Stomach (tissue), 9 donors: ENCODE measurements around the gene DNALI1. TPM values are rescaled to one million over a fixed set of nuclear protein-coding genes. Genes with fewer than 3 reads are reported as not detected.
A peak's percentile ranks its signal among the peaks of the same experiment; 100 is the strongest.
"Not testable (repeated sequence)": the region's sequence is repeated elsewhere in the genome, so short reads cannot be mapped to it uniquely, and the experiment has no call there.

ENCODE experiments used
- DNase-seq, 2 donors: peaks; one replicate each; pipeline versions ENCODE4 v3.0.0 to v3.0.0-alpha.2; 2013 to 2019
- H3K27ac ChIP-seq, 5 donors: fragments of 200-600 bp in 4 of 5; sonication (generic) in 4 of 5; one replicate each; pipeline ENCODE4 v1.5.1; 2013 to 2019; ENCODE audit warnings: mild to moderate bottlenecking in 1 of 5, moderate library complexity in 1 of 5
- H3K27me3 ChIP-seq, 3 donors: fragments of 200-600 bp; sonication (generic); one replicate each; pipeline ENCODE4 v1.5.1; 2017 to 2019; ENCODE audit warnings: mixed run types in 1 of 3
- H3K36me3 ChIP-seq, 4 donors: fragments of 200-600 bp; sonication (generic); 1 replicate in 3 of 4; 2 replicates in 1 of 4; pipeline ENCODE4 v1.5.1; 2016 to 2019
- H3K4me1 ChIP-seq, 4 donors: fragments of 200-600 bp; sonication (generic); one replicate each; pipeline ENCODE4 v1.5.1; 2016 to 2019
- H3K4me3 ChIP-seq, 4 donors: fragments of 200-600 bp; sonication (generic) in 3 of 4; one replicate each; pipeline ENCODE4 v1.5.1; 2016 to 2019; ENCODE audit warnings: mild to moderate bottlenecking in 1 of 4
- H3K9me3 ChIP-seq, 4 donors: fragments of 200-600 bp; sonication (generic); one replicate each; pipeline ENCODE4 v1.5.1; 2016 to 2019
- EP300 ChIP-seq: sonication (generic); formaldehyde crosslinking; IDR thresholded peaks from one replicate; pipeline ENCODE4 v1.6.1; 2017; ENCODE audit warnings: antibody characterized with exemption
- POLR2A ChIP-seq, 4 donors: fragments of 450-650 bp; IDR thresholded peaks; one replicate each; pipeline ENCODE4 v1.6.1; 2016; ENCODE audit warnings: antibody characterized with exemption in 4 of 4, control low read depth in 2 of 4, mild to moderate bottlenecking in 1 of 4, moderate library complexity in 1 of 4
- POLR2AphosphoS5 ChIP-seq, 3 donors: sonication (generic); formaldehyde crosslinking; IDR thresholded peaks; one replicate each; pipeline ENCODE4 v1.6.1; 2016; ENCODE audit warnings: antibody characterized with exemption in 3 of 3
- WGBS, 5 donors: extraction: QIAGEN DNeasy Blood & Tissue Kit in 3 of 5; methylation state at CpG; one replicate each; pipeline versions ENCODE4 v1.1.5 to v1.1.7; 2013 to 2018; 5-methylcytosine and 5-hydroxymethylcytosine counted together
- intact Hi-C: fragments of 100-400 bp; cut with DNase I; formaldehyde crosslinking; loops from one replicate; pipeline ENCODE4 v1.15.1; 2023; ENCODE audit warnings: low total_unique reads
- polyA plus RNA-seq, 3 donors: library from polyadenylated mRNA; stranded (reverse); fragments of 200-250 nt; gene quantifications; one replicate each; pipeline ENCODE4 v1.2.3, GENCODE V29; 2013
- total RNA-seq, 5 donors: library from RNA; depleted of rRNA; stranded (reverse); fragments of >200 nt; gene quantifications; one replicate each; pipeline versions ENCODE4 v1.1.0 to v1.2.3, GENCODE V29; 2014 to 2016
- TF ChIP-seq, protein P1 (sequence below), 7 experiments: fragments of 450-650 bp in 4 of 7; fragments of 200-600 bp in 3 of 7; sonication (generic) in 3 of 7; IDR thresholded peaks; one replicate each; pipeline ENCODE4 v1.5.1; 2016 to 2019; ENCODE audit warnings: antibody characterized with exemption in 7 of 7, control low read depth in 2 of 7, mild to moderate bottlenecking in 1 of 7
- donor health status: healthy with polysubstance abuse.
- donor health status: Bipolar disorder and iron deficiency.
- donor health status: healthy.

The DNALI1 gene
- total and polyA plus RNA-seq, 8 donors, result 2.9 to 30.6 (median 15.4) TPM; not detected in 1

- Histone ChIP-seq H3K4me1 (peaks cover 7 to 26% (median 15%) of the 10 kb centered on the region in 4 donors), H3K36me3 (peaks cover 27 to 74% (median 71%) of the 10 kb centered on the region in 4 donors), H3K9me3 (no peaks in the 10 kb centered on the region), H3K27ac (peak overlapping the region in 2 of 5 donors; percentile 23 to 59), H3K27me3 (no peaks in the 10 kb centered on the region), H3K4me3 (no peak overlapping the region)
- intact Hi-C loops, result no loop called here
- no peak for TF ChIP-seq EP300
- DNase-seq, result peak in 1 of 2 donors; percentile 43
- WGBS, 5 donors, result 56 to 75% (median 63%) methylated on average over 2 of the region's 2 CpGs
These were observed 19.4 kb upstream of the DNALI1 start for GRCh38 chr1:37537378-37537777.

DNA sequence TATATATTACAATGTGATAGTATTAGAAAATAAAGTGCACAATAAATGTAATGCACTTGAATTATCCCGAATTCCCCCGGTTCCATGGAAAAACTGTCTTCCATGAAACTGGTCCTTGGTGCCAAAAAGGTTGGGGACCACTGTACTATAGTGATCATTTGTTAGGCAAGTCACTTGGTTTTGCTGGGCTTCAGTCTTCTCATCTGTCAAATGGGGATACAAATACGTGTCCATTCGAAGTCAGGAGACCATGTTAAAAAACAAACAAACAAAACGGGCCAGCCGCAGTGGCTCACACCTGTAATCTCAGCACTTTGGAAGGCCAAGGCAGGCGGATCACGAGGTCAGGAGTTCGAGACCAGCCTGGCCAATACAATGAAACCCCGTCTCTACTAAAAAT lies 17.6 kb upstream of the DNALI1 start:
- H3K4me1 ChIP-seq, result peaks cover 2 to 18% (median 5%) of the 10 kb centered on the region in 4 donors
- 93 to 96% (median 94%) methylated on average over 10 of the region's 10 CpGs for WGBS, 5 donors
- H3K9me3 ChIP-seq, DNase-seq, intact Hi-C loops, H3K4me3 ChIP-seq, H3K27ac ChIP-seq, H3K27me3 ChIP-seq: not testable (repeated sequence)
- peaks cover 27 to 88% (median 86%) of the 10 kb centered on the region in 4 donors for H3K36me3 ChIP-seq

DNA sequence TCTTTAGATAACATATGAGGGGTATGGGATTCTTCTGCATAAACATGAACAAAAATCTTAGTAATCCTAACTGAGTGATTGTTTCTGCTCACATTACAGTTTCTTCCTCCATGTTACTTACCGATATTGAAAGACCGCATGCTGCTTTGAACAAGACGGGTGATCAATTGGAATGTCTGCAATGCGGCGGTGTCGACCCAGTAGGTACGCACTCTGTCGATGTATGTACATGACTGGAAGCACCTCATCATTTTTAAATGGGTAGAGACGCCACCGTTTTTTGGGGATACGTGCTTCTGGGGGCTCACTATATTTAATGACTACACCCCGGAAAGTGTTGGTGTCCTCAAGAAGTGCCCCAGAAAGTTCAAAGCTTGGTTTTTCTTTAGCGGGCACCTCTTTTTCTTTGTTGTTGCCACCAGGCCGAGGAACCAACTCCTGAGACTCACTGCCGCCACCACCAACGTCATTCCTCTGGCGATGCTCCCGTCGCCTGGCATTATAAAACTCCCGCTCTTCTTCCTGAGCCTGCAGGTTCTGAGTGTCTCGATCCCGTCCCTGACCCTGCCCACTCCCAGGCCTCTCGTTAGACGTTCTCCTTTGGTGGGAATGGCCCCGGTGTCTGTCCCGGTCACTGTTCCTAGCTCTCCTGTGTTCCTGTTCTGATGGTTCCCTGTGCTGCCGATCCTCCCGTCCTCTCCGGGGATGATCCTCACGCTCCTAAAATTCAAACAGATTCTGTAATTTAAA lies 16.5 kb upstream of the DNALI1 start:
- TF ChIP-seq POLR2AphosphoS5 (IDR thresholded peaks at IDR 0.05), result no peak
- TF ChIP-seq, protein P1, sequence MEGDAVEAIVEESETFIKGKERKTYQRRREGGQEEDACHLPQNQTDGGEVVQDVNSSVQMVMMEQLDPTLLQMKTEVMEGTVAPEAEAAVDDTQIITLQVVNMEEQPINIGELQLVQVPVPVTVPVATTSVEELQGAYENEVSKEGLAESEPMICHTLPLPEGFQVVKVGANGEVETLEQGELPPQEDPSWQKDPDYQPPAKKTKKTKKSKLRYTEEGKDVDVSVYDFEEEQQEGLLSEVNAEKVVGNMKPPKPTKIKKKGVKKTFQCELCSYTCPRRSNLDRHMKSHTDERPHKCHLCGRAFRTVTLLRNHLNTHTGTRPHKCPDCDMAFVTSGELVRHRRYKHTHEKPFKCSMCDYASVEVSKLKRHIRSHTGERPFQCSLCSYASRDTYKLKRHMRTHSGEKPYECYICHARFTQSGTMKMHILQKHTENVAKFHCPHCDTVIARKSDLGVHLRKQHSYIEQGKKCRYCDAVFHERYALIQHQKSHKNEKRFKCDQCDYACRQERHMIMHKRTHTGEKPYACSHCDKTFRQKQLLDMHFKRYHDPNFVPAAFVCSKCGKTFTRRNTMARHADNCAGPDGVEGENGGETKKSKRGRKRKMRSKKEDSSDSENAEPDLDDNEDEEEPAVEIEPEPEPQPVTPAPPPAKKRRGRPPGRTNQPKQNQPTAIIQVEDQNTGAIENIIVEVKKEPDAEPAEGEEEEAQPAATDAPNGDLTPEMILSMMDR (IDR thresholded peaks at IDR 0.05), result no peak
- no peak for TF ChIP-seq POLR2A (IDR thresholded peaks at IDR 0.05)
- no peak for TF ChIP-seq EP300
- no peak for DNase-seq
- H3K4me1 ChIP-seq, result peaks cover 0 to 10% (median 0%) of the 10 kb centered on the region in 4 donors
- 93 to 96% (median 96%) methylated on average over 30 of the region's 30 CpGs for WGBS, 5 donors
- H3K4me3 ChIP-seq, result no peak overlapping the region
- no peak overlapping the region for H3K27ac ChIP-seq
- no peaks in the 10 kb centered on the region for H3K9me3 ChIP-seq
- intact Hi-C loops, result no loop called here
- peaks cover 35 to 97% (median 95%) of the 10 kb centered on the region in 4 donors for H3K36me3 ChIP-seq
- H3K27me3 ChIP-seq, result no peaks in the 10 kb centered on the region

DNA sequence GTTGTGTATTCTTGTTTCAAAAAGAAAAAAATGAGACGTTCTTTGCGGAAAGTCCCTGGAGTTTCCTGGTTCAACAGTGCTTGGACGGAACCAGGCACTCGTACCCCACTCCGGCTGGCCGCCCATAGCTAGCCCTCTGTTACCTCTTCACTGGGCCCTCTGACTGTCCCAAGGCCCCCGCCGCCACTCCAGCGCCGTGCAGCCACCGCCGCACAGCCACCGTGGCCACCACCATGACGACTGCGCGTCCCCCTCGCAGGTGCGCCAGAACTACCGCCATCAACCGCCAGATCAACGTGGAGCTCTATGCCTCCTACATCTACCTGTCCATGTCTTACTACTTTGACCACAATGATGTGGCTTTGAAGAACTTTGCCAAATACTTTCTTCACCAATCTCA lies 12.2 kb upstream of the DNALI1 start:
- no peaks in the 10 kb centered on the region for H3K9me3 ChIP-seq
- no peak overlapping the region for H3K27ac ChIP-seq
- TF ChIP-seq, protein P1 (IDR thresholded peaks at IDR 0.05), result no peak
- no peak for TF ChIP-seq EP300
- no peak for TF ChIP-seq POLR2A (IDR thresholded peaks at IDR 0.05)
- TF ChIP-seq POLR2AphosphoS5 (IDR thresholded peaks at IDR 0.05), result no peak
- H3K36me3 ChIP-seq, result peaks cover 36 to 97% (median 94%) of the 10 kb centered on the region in 4 donors
- no peak overlapping the region for H3K4me3 ChIP-seq
- intact Hi-C loops, result no loop called here
- no peaks in the 10 kb centered on the region for H3K27me3 ChIP-seq
- H3K4me1 ChIP-seq, result peaks cover 0 to 4% (median 0%) of the 10 kb centered on the region in 4 donors
- 95 to 99% (median 97%) methylated on average over 21 of the region's 21 CpGs for WGBS, 5 donors
- DNase-seq, result no peak

- 76 to 85% (median 79%) methylated on average over 5 of the region's 5 CpGs for WGBS, 5 donors
- Histone ChIP-seq H3K4me1 (peaks cover 0 to 9% (median 0%) of the 10 kb centered on the region in 4 donors), H3K36me3 (peaks cover 34 to 97% (median 91%) of the 10 kb centered on the region in 4 donors), H3K27me3 (no peaks in the 10 kb centered on the region), H3K9me3 (no peaks in the 10 kb centered on the region), H3K27ac (no peak overlapping the region), H3K4me3 (no peak overlapping the region)
- no peak for TF ChIP-seq POLR2A (IDR thresholded peaks at IDR 0.05)
- no peak for TF ChIP-seq EP300
- no peak for TF ChIP-seq POLR2AphosphoS5 (IDR thresholded peaks at IDR 0.05)
- TF ChIP-seq, protein P1 (IDR thresholded peaks at IDR 0.05), result no peak
- intact Hi-C loops, result no loop called here
- no peak for DNase-seq
These were observed 11.7 kb upstream of the DNALI1 start for GRCh38 chr1:37545019-37545418.
